H1 (cell line): ENCODE data around the gene SPSB3.

Experiments
- CEBPB ChIP-seq: IDR thresholded peaks from 2 replicates; pipeline ENCODE4 v1.6.1; 2012; ENCODE audit warnings: low read depth, low read length
- FOSL1 ChIP-seq: IDR thresholded peaks from 2 replicates; pipeline ENCODE4 v1.6.1; 2011; ENCODE audit warnings: mild to moderate bottlenecking, low read depth, low read length, moderate library complexity; ENCODE audit not compliant: insufficient read depth
- GABPA ChIP-seq: IDR thresholded peaks from 2 replicates; pipeline ENCODE4 v1.6.1; 2011; ENCODE audit warnings: mild to moderate bottlenecking, low read length, moderate library complexity, borderline replicate concordance; ENCODE audit not compliant: insufficient read depth
- JUND ChIP-seq: IDR thresholded peaks from 2 replicates; pipeline ENCODE4 v1.6.1; 2011; ENCODE audit warnings: mild to moderate bottlenecking, improper control_type of control experiment, low read length
- KDM1A ChIP-seq: fragments of 200-600, 300-600 bp; sonication (generic); IDR thresholded peaks from 2 replicates; pipeline ENCODE4 v1.7.1; 2016; ENCODE audit warnings: mild to moderate bottlenecking, low read length, borderline replicate concordance
- NRF1 ChIP-seq: IDR thresholded peaks from 2 replicates; pipeline ENCODE4 v1.6.1; 2011; ENCODE audit warnings: mild to moderate bottlenecking, low read depth, low read length, improper control_type of control experiment
- PHF8 ChIP-seq: fragments of 200-600 bp; sonication (generic); conservative IDR thresholded peaks from 2 replicates; pipeline ENCODE4 v1.7.1; 2012; ENCODE audit warnings: low read depth, mild to moderate bottlenecking, inconsistent platforms, low read length, moderate library complexity
- POLR2A ChIP-seq, 2 experiments: IDR thresholded peaks; 1 replicate in 1 of 2; 2 replicates in 1 of 2; pipeline ENCODE4 v1.6.1; 2011; ENCODE audit warnings: low read depth in 2 of 2, low read length in 2 of 2, mild to moderate bottlenecking in 2 of 2; ENCODE audit errors: control extremely low read depth in 1 of 2
- POLR2AphosphoS5 ChIP-seq: IDR thresholded peaks from 2 replicates; pipeline ENCODE4 v1.6.1; 2011; ENCODE audit warnings: low read depth, low read length
- SRF ChIP-seq: IDR thresholded peaks from 2 replicates; pipeline ENCODE4 v1.6.1; 2011; ENCODE audit warnings: mild to moderate bottlenecking, low read depth, low read length, moderate library complexity
- TAF7 ChIP-seq: optimal IDR thresholded peaks from 2 replicates; pipeline ENCODE3; 2011; ENCODE audit warnings: low read depth, mild to moderate bottlenecking, inconsistent platforms, low read length, moderate library complexity, borderline replicate concordance
- TCF12 ChIP-seq: IDR thresholded peaks from 2 replicates; pipeline ENCODE4 v1.6.1; 2011; ENCODE audit warnings: low read depth, mild to moderate bottlenecking, low read length
- TF ChIP-seq, protein P1 (sequence below), 3 experiments: IDR thresholded peaks; 1 replicate in 2 of 3; 2 replicates in 1 of 3; pipeline versions ENCODE4 v1.5.1 to v1.6.1; 2011; ENCODE audit warnings: low read length in 3 of 3, mild to moderate bottlenecking in 3 of 3, inconsistent platforms in 2 of 3, low read depth in 1 of 3, moderate library complexity in 1 of 3; ENCODE audit not compliant: insufficient read depth in 1 of 3; ENCODE audit errors: control extremely low read depth in 1 of 3

DNA sequence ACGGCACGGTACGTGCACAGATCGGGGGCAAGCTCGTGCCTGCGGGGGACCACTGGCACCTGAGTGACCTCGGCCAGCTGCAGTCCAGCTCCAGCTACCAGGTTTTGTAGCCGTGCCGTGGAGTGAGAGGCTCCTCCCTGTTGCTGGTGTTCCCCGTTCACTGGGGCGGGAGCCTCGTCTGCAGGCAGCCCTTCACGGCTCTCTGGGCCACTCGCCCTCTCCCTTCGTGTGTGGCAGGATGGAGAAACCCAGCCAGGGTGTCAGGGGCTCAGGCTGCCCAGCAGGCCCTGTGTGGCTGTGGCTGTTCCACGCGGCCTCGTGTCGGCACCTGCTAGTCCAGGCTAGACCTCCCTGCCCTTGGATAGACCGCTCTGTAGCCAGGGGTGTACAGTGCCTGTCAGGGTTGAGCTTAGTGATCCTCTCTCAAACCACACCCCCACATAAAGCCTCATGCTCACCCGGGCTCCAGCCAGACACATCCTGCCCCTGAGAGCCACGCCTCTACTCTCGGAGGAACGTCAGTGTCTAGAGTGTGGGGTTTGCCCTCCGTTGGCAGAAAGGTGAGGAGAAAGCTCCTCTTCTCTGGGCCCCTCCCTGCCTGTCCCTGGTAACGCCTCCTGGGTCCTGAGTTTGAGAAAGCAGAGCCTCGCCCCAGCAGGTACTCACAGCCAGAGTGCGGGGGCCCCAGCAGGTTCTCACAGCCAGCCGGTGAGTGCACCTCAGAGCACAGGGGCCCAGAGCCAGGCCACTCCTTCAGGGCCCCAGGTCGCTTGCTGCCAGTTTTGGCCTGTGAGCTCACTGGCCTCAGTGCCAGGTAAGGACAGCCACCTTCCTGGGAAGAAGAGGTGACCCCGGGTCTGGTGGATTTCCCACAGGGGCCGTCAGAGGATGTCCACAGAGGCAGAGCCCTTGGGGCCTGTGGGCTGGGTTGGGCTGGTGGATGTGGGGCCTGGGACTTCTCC is 38.7 kb downstream of the SPSB3 start:
- TF ChIP-seq POLR2A (IDR thresholded peaks at IDR 0.05; ENCODE audit: control extremely low read depth in 1 of 2, low read depth in 2 of 2, low read length in 2 of 2) (no peak), PHF8 (no peak), TCF12 (no peak), FOSL1 (no peak), JUND (no peak), POLR2AphosphoS5 (no peak), TAF7 (no peak), NRF1 (no peak), SRF (no peak), GABPA (no peak), KDM1A (no peak), CEBPB (no peak)
- TF ChIP-seq, protein P1, sequence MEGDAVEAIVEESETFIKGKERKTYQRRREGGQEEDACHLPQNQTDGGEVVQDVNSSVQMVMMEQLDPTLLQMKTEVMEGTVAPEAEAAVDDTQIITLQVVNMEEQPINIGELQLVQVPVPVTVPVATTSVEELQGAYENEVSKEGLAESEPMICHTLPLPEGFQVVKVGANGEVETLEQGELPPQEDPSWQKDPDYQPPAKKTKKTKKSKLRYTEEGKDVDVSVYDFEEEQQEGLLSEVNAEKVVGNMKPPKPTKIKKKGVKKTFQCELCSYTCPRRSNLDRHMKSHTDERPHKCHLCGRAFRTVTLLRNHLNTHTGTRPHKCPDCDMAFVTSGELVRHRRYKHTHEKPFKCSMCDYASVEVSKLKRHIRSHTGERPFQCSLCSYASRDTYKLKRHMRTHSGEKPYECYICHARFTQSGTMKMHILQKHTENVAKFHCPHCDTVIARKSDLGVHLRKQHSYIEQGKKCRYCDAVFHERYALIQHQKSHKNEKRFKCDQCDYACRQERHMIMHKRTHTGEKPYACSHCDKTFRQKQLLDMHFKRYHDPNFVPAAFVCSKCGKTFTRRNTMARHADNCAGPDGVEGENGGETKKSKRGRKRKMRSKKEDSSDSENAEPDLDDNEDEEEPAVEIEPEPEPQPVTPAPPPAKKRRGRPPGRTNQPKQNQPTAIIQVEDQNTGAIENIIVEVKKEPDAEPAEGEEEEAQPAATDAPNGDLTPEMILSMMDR (IDR thresholded peaks at IDR 0.05; ENCODE audit: control extremely low read depth in 1 of 3, insufficient read depth in 1 of 3, low read depth in 1 of 3, low read length in 3 of 3), result no peak
